NK-92 (cell line): ENCODE data around the gene DYNC1LI2.

Experiments
- DNase-seq: peaks from one replicate; lab custom pipeline; 2025; ENCODE audit not compliant: unreplicated experiment; lab: John Stamatoyannopoulos, UW

The DYNC1LI2 gene

GRCh38 chr16:66740533-66740932 lies 10.9 kb downstream of the DYNC1LI2 start:
- no peak for DNase-seq

- DNase-seq = no peak
These were observed 11.4 kb downstream of the DYNC1LI2 start for GRCh38 chr16:66740010-66740409.

GRCh38 chr16:66735891-66736290 lies 15.5 kb downstream of the DYNC1LI2 start:
- no peak for DNase-seq

GRCh38 chr16:66731101-66731500 lies 20.3 kb downstream of the DYNC1LI2 start:
- DNase-seq = no peak

GRCh38 chr16:66728804-66729203 lies 22.6 kb downstream of the DYNC1LI2 start:
- DNase-seq = no peak

GRCh38 chr16:66728117-66728787 lies 23.2 kb downstream of the DYNC1LI2 start:
- DNase-seq = no peak

- DNase-seq = no peak
These were observed 30.6 kb downstream of the DYNC1LI2 start for GRCh38 chr16:66720766-66721165.

GRCh38 chr16:66719246-66719645 lies 32.2 kb downstream of the DYNC1LI2 start:
- no peak for DNase-seq

GRCh38 chr16:66717776-66718175 lies 33.6 kb downstream of the DYNC1LI2 start:
- DNase-seq = no peak

- no peak for DNase-seq
These were observed 34.2 kb downstream of the DYNC1LI2 start for GRCh38 chr16:66717112-66717675.

GRCh38 chr16:66714654-66715307 lies 36.6 kb downstream of the DYNC1LI2 start:
- no peak for DNase-seq

GRCh38 chr16:66714062-66714461 lies 37.3 kb downstream of the DYNC1LI2 start:
- DNase-seq = no peak

GRCh38 chr16:66713076-66713475 lies 38.3 kb downstream of the DYNC1LI2 start:
- no peak for DNase-seq

GRCh38 chr16:66712512-66712911 lies 38.9 kb downstream of the DYNC1LI2 start:
- no peak for DNase-seq

- no peak for DNase-seq
These were observed 39.8 kb downstream of the DYNC1LI2 start for GRCh38 chr16:66711581-66711980.

- no peak for DNase-seq
These were observed 44.9 kb downstream of the DYNC1LI2 start for GRCh38 chr16:66706506-66706880.

GRCh38 chr16:66705790-66706505 lies 45.5 kb downstream of the DYNC1LI2 start:
- no peak for DNase-seq

- DNase-seq = no peak
These were observed 47.8 kb downstream of the DYNC1LI2 start for GRCh38 chr16:66703406-66704215.

GRCh38 chr16:66701516-66701915 lies 49.9 kb downstream of the DYNC1LI2 start:
- no peak for DNase-seq

GRCh38 chr16:66701026-66701425 lies 50.4 kb downstream of the DYNC1LI2 start:
- no peak for DNase-seq

- no peak for DNase-seq
These were observed 51.5 kb downstream of the DYNC1LI2 start for GRCh38 chr16:66699898-66700297.
